Measurements from ENCODE around the gene TMEM163. TPM values are rescaled to one million over a fixed set of nuclear protein-coding genes. Genes with fewer than 3 reads are reported as not detected.

TMEM163 gene
- total RNA-seq, 1 experiment from 2014 or later = 0.05 TPM

- in situ Hi-C loops (cut with HindIII; ENCODE audit: low pct_unique_long_range_greater_than_20kb, low sequenced_read_pairs) = no loop called here
Measured at GRCh38 chr2:134452042-134452733, 266.6 kb downstream of the TMEM163 start.

GRCh38 chr2:134451347-134451630, 267.5 kb downstream of the TMEM163 start:
- in situ Hi-C loops (cut with HindIII; ENCODE audit: low pct_unique_long_range_greater_than_20kb, low sequenced_read_pairs) = no loop called here

More at GRCh38 chr2:134452042-134452733, 266.6 kb downstream of the TMEM163 start:
- DNase-seq (ENCODE audit: low read depth, low spot score) = no peak

GRCh38 chr2:134449751-134450513, 268.9 kb downstream of the TMEM163 start:
- no peak for DNase-seq (ENCODE audit: low read depth, low spot score)
- in situ Hi-C loops (cut with HindIII; ENCODE audit: low pct_unique_long_range_greater_than_20kb, low sequenced_read_pairs) = loop anchor here (25.0 kb wide), 1 partner anchor 337 kb away; no protein-coding TSS in a partner anchor

More at GRCh38 chr2:134451347-134451630, 267.5 kb downstream of the TMEM163 start:
- no peak for DNase-seq (ENCODE audit: low read depth, low spot score)

GRCh38 chr2:134449157-134449556, 269.6 kb downstream of the TMEM163 start:
- no peak for DNase-seq (ENCODE audit: low read depth, low spot score)
- in situ Hi-C loops (cut with HindIII; ENCODE audit: low pct_unique_long_range_greater_than_20kb, low sequenced_read_pairs) = loop anchor here (25.0 kb wide), 1 partner anchor 338 kb away; no protein-coding TSS in a partner anchor

- no peak for DNase-seq (ENCODE audit: low read depth, low spot score)
- in situ Hi-C loops (cut with HindIII; ENCODE audit: low pct_unique_long_range_greater_than_20kb, low sequenced_read_pairs) = loop anchor here (25.0 kb wide), 1 partner anchor 339 kb away; no protein-coding TSS in a partner anchor
Measured at GRCh38 chr2:134448650-134449049, 270.1 kb downstream of the TMEM163 start.

- in situ Hi-C loops (cut with HindIII; ENCODE audit: low pct_unique_long_range_greater_than_20kb, low sequenced_read_pairs) = loop anchor here (25.0 kb wide), 1 partner anchor 340 kb away; no protein-coding TSS in a partner anchor
Measured at GRCh38 chr2:134447669-134448068, 271.1 kb downstream of the TMEM163 start.

GRCh38 chr2:134446383-134447017, 272.3 kb downstream of the TMEM163 start:
- in situ Hi-C loops (cut with HindIII; ENCODE audit: low pct_unique_long_range_greater_than_20kb, low sequenced_read_pairs) = loop anchor here (25.0 kb wide), 1 partner anchor 341 kb away; no protein-coding TSS in a partner anchor
- DNase-seq (ENCODE audit: low read depth, low spot score) = no peak

More at GRCh38 chr2:134447669-134448068, 271.1 kb downstream of the TMEM163 start:
- DNase-seq (ENCODE audit: low read depth, low spot score) = no peak

- DNase-seq (ENCODE audit: low read depth, low spot score) = no peak
- in situ Hi-C loops (cut with HindIII; ENCODE audit: low pct_unique_long_range_greater_than_20kb, low sequenced_read_pairs) = loop anchor here (25.0 kb wide), 1 partner anchor 341 kb away; no protein-coding TSS in a partner anchor
Measured at GRCh38 chr2:134445985-134446382, 272.8 kb downstream of the TMEM163 start.

GRCh38 chr2:134445116-134445515, 273.7 kb downstream of the TMEM163 start:
- no peak for DNase-seq (ENCODE audit: low read depth, low spot score)
- in situ Hi-C loops (cut with HindIII; ENCODE audit: low pct_unique_long_range_greater_than_20kb, low sequenced_read_pairs) = loop anchor here (25.0 kb wide), 1 partner anchor 342 kb away; no protein-coding TSS in a partner anchor

- no peak for DNase-seq (ENCODE audit: low read depth, low spot score)
- in situ Hi-C loops (cut with HindIII; ENCODE audit: low pct_unique_long_range_greater_than_20kb, low sequenced_read_pairs) = loop anchor here (25.0 kb wide), 1 partner anchor 343 kb away; no protein-coding TSS in a partner anchor
Measured at GRCh38 chr2:134443814-134444480, 274.9 kb downstream of the TMEM163 start.

- in situ Hi-C loops (cut with HindIII; ENCODE audit: low pct_unique_long_range_greater_than_20kb, low sequenced_read_pairs) = loop anchor here (25.0 kb wide), 1 partner anchor 346 kb away; no protein-coding TSS in a partner anchor
- DNase-seq (ENCODE audit: low read depth, low spot score) = no peak
Measured at GRCh38 chr2:134441153-134441863, 277.5 kb downstream of the TMEM163 start.

- in situ Hi-C loops (cut with HindIII; ENCODE audit: low pct_unique_long_range_greater_than_20kb, low sequenced_read_pairs) = loop anchor here (25.0 kb wide), 1 partner anchor 347 kb away; no protein-coding TSS in a partner anchor
- no peak for DNase-seq (ENCODE audit: low read depth, low spot score)
Measured at GRCh38 chr2:134440336-134440909, 278.4 kb downstream of the TMEM163 start.

GRCh38 chr2:134438371-134438770, 280.4 kb downstream of the TMEM163 start:
- no peak for DNase-seq (ENCODE audit: low read depth, low spot score)
- in situ Hi-C loops (cut with HindIII; ENCODE audit: low pct_unique_long_range_greater_than_20kb, low sequenced_read_pairs) = loop anchor here (25.0 kb wide), 1 partner anchor 349 kb away; no protein-coding TSS in a partner anchor

- in situ Hi-C loops (cut with HindIII; ENCODE audit: low pct_unique_long_range_greater_than_20kb, low sequenced_read_pairs) = loop anchor here (25.0 kb wide), 1 partner anchor 351 kb away; no protein-coding TSS in a partner anchor
- DNase-seq (ENCODE audit: low read depth, low spot score) = no peak
Measured at GRCh38 chr2:134436706-134437105, 282.1 kb downstream of the TMEM163 start.

GRCh38 chr2:134435936-134436335, 282.9 kb downstream of the TMEM163 start:
- in situ Hi-C loops (cut with HindIII; ENCODE audit: low pct_unique_long_range_greater_than_20kb, low sequenced_read_pairs) = loop anchor here (25.0 kb wide), 1 partner anchor 351 kb away; no protein-coding TSS in a partner anchor

GRCh38 chr2:134435505-134435904, 283.3 kb downstream of the TMEM163 start:
- in situ Hi-C loops (cut with HindIII; ENCODE audit: low pct_unique_long_range_greater_than_20kb, low sequenced_read_pairs) = loop anchor here (25.0 kb wide), 1 partner anchor 352 kb away; no protein-coding TSS in a partner anchor
- DNase-seq (ENCODE audit: low read depth, low spot score) = no peak

More at GRCh38 chr2:134435936-134436335, 282.9 kb downstream of the TMEM163 start:
- no peak for DNase-seq (ENCODE audit: low read depth, low spot score)

Measured in SK-MEL-5 (cell line).